AG04450 (cell line): ENCODE data around the gene UBE2I. TPM values are rescaled to one million over a fixed set of nuclear protein-coding genes. Genes with fewer than 3 reads are reported as not detected.

Source experiments
- CTCF ChIA-PET: fragments of 300-600, 350-600 bp; formaldehyde crosslinking; extraction: SDS; loops from one replicate; lab custom pipeline; 2022; ENCODE audit warnings: antibody characterized with exemption, inconsistent platforms; lab: Charles Lee
- POLR2A ChIA-PET: fragments of 350-600 bp; formaldehyde crosslinking; extraction: SDS; loops from one replicate; lab custom pipeline; 2021; ENCODE audit warnings: antibody characterized with exemption, inconsistent platforms; lab: Yijun Ruan, JAX
- DNase-seq: peaks from one replicate; pipeline ENCODE4 v3.0.0-alpha.2; 2011; ENCODE audit warnings: low read depth, low spot score
- H3K27ac ChIP-seq: one replicate; pipeline ENCODE4 v1.5.1; 2012; ENCODE audit warnings: low read depth, low read length, control low read depth
- H3K27me3 ChIP-seq: one replicate; pipeline ENCODE4 v1.6.0; 2012; ENCODE audit warnings: low read length; ENCODE audit not compliant: control insufficient read depth, insufficient read depth
- H3K4me3 ChIP-seq: 2 replicates; pipeline ENCODE4 v1.5.1; 2011; ENCODE audit warnings: mild to moderate bottlenecking, low read depth, low read length, control low read depth
- H3K9me3 ChIP-seq: 2 replicates; pipeline ENCODE4 v1.5.1; 2012; ENCODE audit warnings: low read length; ENCODE audit not compliant: control insufficient read depth, insufficient read depth
- polyA plus RNA-seq: library from polyadenylated mRNA; depleted of rRNA; stranded (reverse); fragments of >200 nt; gene quantifications from 2 replicates; pipeline ENCODE4 v1.2.3, GENCODE V29; 2011
- TF ChIP-seq, protein P1 (sequence below): IDR thresholded peaks from 2 replicates; pipeline ENCODE4 v1.5.1; 2011; ENCODE audit warnings: low read depth, low read length, control low read depth, inconsistent platforms

UBE2I gene
- polyA plus RNA-seq, 1 experiment, result 165 TPM

DNA sequence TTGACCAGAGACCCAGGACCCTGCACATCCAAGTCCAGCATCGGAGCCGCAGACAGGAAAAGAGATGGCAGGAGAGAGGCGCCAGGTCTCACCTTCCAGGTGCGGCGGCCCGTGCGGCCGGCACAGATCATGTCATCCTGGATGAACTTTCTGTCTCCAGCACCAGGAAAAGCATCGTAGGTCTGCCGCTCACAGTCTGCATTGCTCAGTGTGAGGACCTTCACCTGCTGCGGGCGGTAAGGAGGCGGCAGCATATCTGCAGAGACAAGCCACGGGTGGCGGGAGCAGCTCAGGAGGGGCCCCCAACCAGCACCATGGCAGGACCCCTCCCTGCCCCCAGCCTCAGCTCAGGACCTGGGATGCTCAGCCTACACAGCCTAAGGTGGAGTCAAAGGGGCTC, 35.6 kb upstream of the UBE2I start:
- TF ChIP-seq, protein P1, sequence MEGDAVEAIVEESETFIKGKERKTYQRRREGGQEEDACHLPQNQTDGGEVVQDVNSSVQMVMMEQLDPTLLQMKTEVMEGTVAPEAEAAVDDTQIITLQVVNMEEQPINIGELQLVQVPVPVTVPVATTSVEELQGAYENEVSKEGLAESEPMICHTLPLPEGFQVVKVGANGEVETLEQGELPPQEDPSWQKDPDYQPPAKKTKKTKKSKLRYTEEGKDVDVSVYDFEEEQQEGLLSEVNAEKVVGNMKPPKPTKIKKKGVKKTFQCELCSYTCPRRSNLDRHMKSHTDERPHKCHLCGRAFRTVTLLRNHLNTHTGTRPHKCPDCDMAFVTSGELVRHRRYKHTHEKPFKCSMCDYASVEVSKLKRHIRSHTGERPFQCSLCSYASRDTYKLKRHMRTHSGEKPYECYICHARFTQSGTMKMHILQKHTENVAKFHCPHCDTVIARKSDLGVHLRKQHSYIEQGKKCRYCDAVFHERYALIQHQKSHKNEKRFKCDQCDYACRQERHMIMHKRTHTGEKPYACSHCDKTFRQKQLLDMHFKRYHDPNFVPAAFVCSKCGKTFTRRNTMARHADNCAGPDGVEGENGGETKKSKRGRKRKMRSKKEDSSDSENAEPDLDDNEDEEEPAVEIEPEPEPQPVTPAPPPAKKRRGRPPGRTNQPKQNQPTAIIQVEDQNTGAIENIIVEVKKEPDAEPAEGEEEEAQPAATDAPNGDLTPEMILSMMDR, result no peak
- ChIA-PET CTCF (no interaction called here), POLR2A (no interaction called here)
- H3K9me3 ChIP-seq, result peaks cover 2% of the 10 kb centered on the region; the same call in 1 of the 2 replicates
- no peak for DNase-seq
- no peak overlapping the region for H3K4me3 ChIP-seq
- peaks cover 11% of the 10 kb centered on the region for H3K27me3 ChIP-seq
- no peak overlapping the region for H3K27ac ChIP-seq

DNA sequence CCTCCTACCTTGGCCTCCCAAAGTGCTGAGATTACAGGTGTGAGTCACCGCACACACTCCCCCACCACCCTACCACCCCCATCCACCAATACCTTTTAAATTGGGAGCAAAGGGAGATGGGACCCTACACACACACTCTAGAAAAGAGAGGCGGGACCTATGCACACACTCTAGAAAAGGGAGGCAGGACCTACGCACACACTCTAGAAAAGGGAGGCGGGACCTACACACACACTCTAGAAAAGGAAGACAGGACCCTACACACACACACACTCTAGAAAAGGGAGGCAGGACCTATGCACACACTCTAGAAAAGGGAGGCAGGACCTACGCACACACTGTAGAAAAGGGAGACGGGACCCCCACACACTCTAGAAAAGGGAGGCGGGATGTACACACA, 34.7 kb upstream of the UBE2I start:
- ChIA-PET POLR2A (no interaction called here), CTCF (no interaction called here)
- Histone ChIP-seq H3K9me3 (peaks cover 2% of the 10 kb centered on the region; the same call in 1 of the 2 replicates), H3K4me3 (no peak overlapping the region), H3K27ac (no peak overlapping the region), H3K27me3 (peaks cover 15% of the 10 kb centered on the region)
- TF ChIP-seq, protein P1, result no peak
- DNase-seq, result no peak

DNA sequence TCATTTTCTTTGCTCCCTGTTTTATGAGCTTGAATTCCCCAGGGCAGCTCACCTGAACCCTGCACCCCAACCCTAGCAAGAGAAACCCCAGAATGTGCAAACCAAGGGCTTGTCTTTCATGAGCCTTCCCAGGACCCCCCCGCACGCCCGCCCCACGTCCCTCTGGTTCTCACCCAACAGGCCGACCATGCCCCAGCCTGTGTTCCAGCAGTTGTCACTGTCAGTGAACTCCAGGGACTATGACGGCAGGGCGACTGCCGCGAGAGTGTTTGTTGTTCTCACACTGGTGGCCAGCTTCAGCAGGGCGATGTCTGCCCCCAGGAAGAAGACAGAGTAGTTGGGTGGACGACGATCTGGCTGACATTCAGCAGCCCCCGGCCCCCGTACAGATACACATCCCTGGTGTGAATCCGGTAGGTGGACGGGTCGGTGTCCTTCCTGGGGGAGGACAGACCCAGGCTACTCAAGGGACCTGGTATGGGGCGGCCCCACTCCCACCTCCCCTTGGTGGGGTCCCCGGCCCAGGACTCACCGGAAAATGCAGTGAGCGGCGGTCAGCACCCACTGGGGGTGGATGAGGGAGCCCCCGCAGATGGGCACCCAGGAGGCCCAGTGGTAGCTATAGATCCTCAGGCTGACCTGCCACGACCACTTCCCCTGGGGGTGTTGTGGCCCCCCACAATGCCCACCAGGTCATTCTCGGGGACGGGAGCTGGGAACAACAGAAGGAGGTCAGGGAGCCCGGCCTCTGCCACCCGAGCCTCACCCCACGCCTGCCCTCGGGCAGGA, 33.5 kb upstream of the UBE2I start:
- TF ChIP-seq, protein P1, result no peak
- peaks cover 2% of the 10 kb centered on the region; the same call in 1 of the 2 replicates for H3K9me3 ChIP-seq
- ChIA-PET POLR2A (no interaction called here), CTCF (no interaction called here)
- no peak for DNase-seq
- H3K27me3 ChIP-seq, result peaks cover 15% of the 10 kb centered on the region
- no peak overlapping the region for H3K4me3 ChIP-seq
- no peak overlapping the region for H3K27ac ChIP-seq

- DNase-seq, result no peak
- ChIA-PET CTCF (no interaction called here), POLR2A (no interaction called here)
- Histone ChIP-seq H3K9me3 (peaks cover 2% of the 10 kb centered on the region; the same call in 1 of the 2 replicates), H3K27ac (no peak overlapping the region), H3K4me3 (no peak overlapping the region), H3K27me3 (peaks cover 17% of the 10 kb centered on the region)
- TF ChIP-seq, protein P1, result no peak
These were observed 32.9 kb upstream of the UBE2I start for GRCh38 chr16:1276580-1276878.

GRCh38 chr16:1277151-1277598, 32.3 kb upstream of the UBE2I start:
- DNase-seq, result no peak
- peaks cover 2% of the 10 kb centered on the region; the same call in 1 of the 2 replicates for H3K9me3 ChIP-seq
- H3K27ac ChIP-seq, result no peak overlapping the region
- no peak overlapping the region for H3K4me3 ChIP-seq
- CTCF ChIA-PET, result no interaction called here
- TF ChIP-seq, protein P1, result no peak
- POLR2A ChIA-PET, result no interaction called here
- H3K27me3 ChIP-seq, result peaks cover 17% of the 10 kb centered on the region
